ENCODE measurements around the gene UBE2K.
"Not testable (repeated sequence)": the region's sequence is repeated elsewhere in the genome, so short reads cannot be mapped to it uniquely, and the experiment has no call there.

Gene UBE2K

GRCh38 chr4:39808231-39808749 is 110.4 kb downstream of the UBE2K start:
- no peak for DNase-seq (ENCODE audit: low spot score)

- DNase-seq (ENCODE audit: low spot score): no peak
Measured at GRCh38 chr4:39812500-39812899, 114.6 kb downstream of the UBE2K start.

GRCh38 chr4:39813033-39813432 is 115.1 kb downstream of the UBE2K start:
- not testable (repeated sequence) for DNase-seq (ENCODE audit: low spot score)

GRCh38 chr4:39813761-39814160 is 115.8 kb downstream of the UBE2K start:
- DNase-seq (ENCODE audit: low spot score): not testable (repeated sequence)

GRCh38 chr4:39814403-39815185 is 116.7 kb downstream of the UBE2K start:
- DNase-seq (ENCODE audit: low spot score): peak; percentile 14

GRCh38 chr4:39818646-39819045 is 120.7 kb downstream of the UBE2K start:
- DNase-seq (ENCODE audit: low spot score): no peak

GRCh38 chr4:39820186-39820585 is 122.2 kb downstream of the UBE2K start:
- DNase-seq (ENCODE audit: low spot score): no peak

- no peak for DNase-seq (ENCODE audit: low spot score)
Measured at GRCh38 chr4:39821951-39822350, 124.0 kb downstream of the UBE2K start.

- no peak for DNase-seq (ENCODE audit: low spot score)
Measured at GRCh38 chr4:39822662-39823061, 124.7 kb downstream of the UBE2K start.

GRCh38 chr4:39823191-39823590 is 125.3 kb downstream of the UBE2K start:
- DNase-seq (ENCODE audit: low spot score): no peak

- no peak for DNase-seq (ENCODE audit: low spot score)
Measured at GRCh38 chr4:39825090-39825489, 127.2 kb downstream of the UBE2K start.

- DNase-seq (ENCODE audit: low spot score): no peak
Measured at GRCh38 chr4:39825741-39826231, 127.8 kb downstream of the UBE2K start.
